ENCODE data around the gene FOXF2. TPM values are rescaled to one million over a fixed set of nuclear protein-coding genes. Genes with fewer than 3 reads are reported as not detected.

Gene FOXF2
- 0.08 and 1.2 TPM in 2 replicates for total RNA-seq (ENCODE audit: low replicate concordance)

GRCh38 chr6:1389369-1390132 is at the start of gene FOXF2:
TSS of gene FOXF2 (plus strand) at chr6:1389576. CDS start at chr6:1389948, 372 bp downstream.

Other genes with a start within 250 kb of the FOXF2 start
- not detected in 2 replicates for gene FOXQ1, start 77.5 kb upstream of the FOXF2 start, total RNA-seq (ENCODE audit: low replicate concordance)
- 0.59 and 3.8 TPM in 2 replicates for gene FOXC1, start 220.3 kb downstream of the FOXF2 start, total RNA-seq (ENCODE audit: low replicate concordance)

Measured in smooth muscle cell of the coronary artery (primary cell).